ENCODE results near the gene CLEC4F. TPM values are rescaled to one million over a fixed set of nuclear protein-coding genes. Genes with fewer than 3 reads are reported as not detected.

The CLEC4F gene
- total RNA-seq, 2 experiments from 2014 or later = not detected

DNA sequence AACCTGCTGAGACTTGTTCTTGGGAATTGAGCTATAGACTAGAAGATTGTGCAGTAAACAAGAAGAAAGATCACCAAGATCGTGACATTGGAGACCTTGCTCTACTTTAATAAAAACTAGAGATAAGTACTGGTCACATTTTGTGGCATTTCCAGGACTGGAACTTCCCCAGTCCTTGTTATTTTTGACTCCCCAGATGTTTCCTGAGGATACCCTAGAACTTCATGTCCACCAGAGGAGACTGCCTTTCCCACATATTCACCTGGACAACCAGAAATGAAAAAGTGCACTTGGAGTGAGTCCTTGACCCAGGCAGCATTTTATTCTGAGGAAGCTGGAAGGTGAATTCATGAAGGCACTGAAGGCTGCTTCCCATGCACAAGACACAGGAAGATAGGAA lies 9.5 kb upstream of the CLEC4F start:
- ChIA-PET CTCF (no interaction called here), POLR2A (no interaction called here)
- intact Hi-C loops (cut with DNase I, micrococcal nuclease) = no loop called here
- Histone ChIP-seq H3K36me3 (ENCODE audit: insufficient read depth, low read length) (no peaks in the 10 kb centered on the region), H3K27me3 (ENCODE audit: control insufficient read depth in 1 of 2, insufficient read depth in 2 of 2, low read length in 2 of 2) (no peaks in the 10 kb centered on the region), H3K4me3 (ENCODE audit: low read length) (no peak overlapping the region), H3K4me1 (ENCODE audit: insufficient read depth, low read length) (no peaks in the 10 kb centered on the region), H3K27ac (ENCODE audit: low read depth in 1 of 2, low read length in 2 of 2) (no peak overlapping the region), H3K9me3 (ENCODE audit: control insufficient read depth in 1 of 2, insufficient read depth in 1 of 2, low read length in 2 of 2) (no peaks in the 10 kb centered on the region)
- no peak for DNase-seq
- no peak overlapping the region for H3K27ac Mint-ChIP-seq
- TF ChIP-seq CTCF (IDR thresholded peaks at IDR 0.05) = no peak
- H3K9me3 Mint-ChIP-seq = no peaks in the 10 kb centered on the region
- H3K4me3 Mint-ChIP-seq = no peak overlapping the region
- H3K4me1 Mint-ChIP-seq (ENCODE audit: low read depth) = no peaks in the 10 kb centered on the region
- no peaks in the 10 kb centered on the region for H3K36me3 Mint-ChIP-seq (ENCODE audit: low read depth)
- no peaks in the 10 kb centered on the region for H3K27me3 Mint-ChIP-seq
- no peak for ATAC-seq (ENCODE audit: poor library complexity)

DNA sequence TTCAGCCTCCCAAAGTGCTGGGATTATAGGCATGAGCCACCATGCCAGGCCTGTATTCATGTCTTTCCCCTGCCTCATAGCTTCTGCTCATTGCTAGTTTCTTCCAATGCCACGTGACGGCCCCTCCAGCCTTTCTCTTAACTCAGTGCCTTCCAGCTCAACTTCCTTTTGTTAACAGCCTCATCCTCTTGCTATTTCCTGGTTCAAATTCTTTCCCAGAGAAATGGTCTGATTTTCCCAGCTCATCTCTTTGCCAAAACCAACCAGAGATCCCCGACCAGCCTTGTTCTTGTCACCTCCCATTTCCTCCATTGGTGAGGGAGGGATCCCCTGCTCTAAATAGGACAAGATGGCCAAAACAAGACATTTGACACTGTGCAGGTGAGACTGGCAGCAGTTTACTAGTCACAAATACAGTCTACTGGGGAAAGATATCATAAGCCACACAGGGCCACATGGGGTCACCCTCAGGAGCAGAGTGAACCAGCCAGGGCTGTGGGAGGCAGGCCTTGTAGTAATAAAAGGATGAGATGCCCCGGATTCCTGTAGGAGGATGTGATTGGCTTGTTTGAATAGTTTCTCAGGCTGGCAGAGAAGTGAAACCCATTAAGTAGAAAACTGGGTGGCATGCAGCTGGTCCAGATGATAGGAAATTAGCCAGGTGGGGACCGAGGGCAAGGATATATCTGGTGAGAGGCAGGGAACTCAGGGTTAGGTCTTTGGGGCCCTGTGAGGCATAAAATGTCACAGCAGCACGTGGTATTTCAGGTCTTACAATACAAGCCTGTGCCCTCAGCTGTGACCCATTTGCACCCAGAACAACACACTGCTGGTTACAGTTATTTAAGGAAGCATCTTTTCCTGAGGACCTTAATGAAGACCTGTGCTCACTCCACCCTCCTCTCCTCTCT lies 8.8 kb upstream of the CLEC4F start:
- no peak overlapping the region for H3K27ac Mint-ChIP-seq
- CTCF ChIA-PET = no interaction called here
- H3K4me1 ChIP-seq (ENCODE audit: insufficient read depth, low read length) = no peaks in the 10 kb centered on the region
- no peak for TF ChIP-seq CTCF (IDR thresholded peaks at IDR 0.05)
- H3K36me3 ChIP-seq (ENCODE audit: insufficient read depth, low read length) = no peaks in the 10 kb centered on the region
- ATAC-seq (ENCODE audit: poor library complexity) (no peak), DNase-seq (no peak)
- H3K27me3 ChIP-seq (ENCODE audit: control insufficient read depth in 1 of 2, insufficient read depth in 2 of 2, low read length in 2 of 2) = no peaks in the 10 kb centered on the region
- H3K4me3 Mint-ChIP-seq = no peak overlapping the region
- H3K27ac ChIP-seq (ENCODE audit: low read depth in 1 of 2, low read length in 2 of 2) = no peak overlapping the region
- POLR2A ChIA-PET = no interaction called here
- H3K36me3 Mint-ChIP-seq (ENCODE audit: low read depth) = no peaks in the 10 kb centered on the region
- H3K9me3 Mint-ChIP-seq = no peaks in the 10 kb centered on the region
- H3K27me3 Mint-ChIP-seq = no peaks in the 10 kb centered on the region
- no peak overlapping the region for H3K4me3 ChIP-seq (ENCODE audit: low read length)
- H3K4me1 Mint-ChIP-seq (ENCODE audit: low read depth) = no peaks in the 10 kb centered on the region
- intact Hi-C loops (cut with DNase I, micrococcal nuclease) = no loop called here
- no peaks in the 10 kb centered on the region for H3K9me3 ChIP-seq (ENCODE audit: control insufficient read depth in 1 of 2, insufficient read depth in 1 of 2, low read length in 2 of 2)

DNA sequence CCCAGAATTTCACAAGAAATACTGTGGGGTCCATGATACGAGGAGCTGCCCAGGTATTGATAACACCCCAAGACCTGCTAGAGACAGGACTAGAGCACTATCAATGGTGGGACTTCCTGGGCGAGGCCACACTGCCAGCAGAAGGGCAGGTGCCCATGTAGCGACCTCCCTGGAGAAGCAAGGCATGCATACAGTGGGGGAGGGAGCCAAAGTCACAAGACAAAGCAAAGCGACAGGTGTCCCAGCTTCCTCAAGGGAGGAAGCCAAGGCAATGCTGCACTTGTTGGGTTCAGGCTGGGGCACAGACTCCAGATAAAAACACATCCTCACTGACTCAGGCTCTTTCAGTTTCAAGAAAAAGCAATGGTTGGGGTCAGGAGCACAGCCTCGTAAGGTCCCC lies 7.7 kb upstream of the CLEC4F start:
- H3K4me3 Mint-ChIP-seq = no peak overlapping the region
- ATAC-seq (ENCODE audit: poor library complexity) (no peak), DNase-seq (no peak)
- ChIA-PET CTCF (no interaction called here), POLR2A (no interaction called here)
- Histone ChIP-seq H3K9me3 (ENCODE audit: control insufficient read depth in 1 of 2, insufficient read depth in 1 of 2, low read length in 2 of 2) (no peaks in the 10 kb centered on the region), H3K27ac (ENCODE audit: low read depth in 1 of 2, low read length in 2 of 2) (no peak overlapping the region), H3K36me3 (ENCODE audit: insufficient read depth, low read length) (no peaks in the 10 kb centered on the region), H3K4me3 (ENCODE audit: low read length) (no peak overlapping the region), H3K27me3 (ENCODE audit: control insufficient read depth in 1 of 2, insufficient read depth in 2 of 2, low read length in 2 of 2) (no peaks in the 10 kb centered on the region), H3K4me1 (ENCODE audit: insufficient read depth, low read length) (no peaks in the 10 kb centered on the region)
- intact Hi-C loops (cut with DNase I, micrococcal nuclease) = no loop called here
- H3K27ac Mint-ChIP-seq = no peak overlapping the region
- H3K27me3 Mint-ChIP-seq = no peaks in the 10 kb centered on the region
- H3K4me1 Mint-ChIP-seq (ENCODE audit: low read depth) = no peaks in the 10 kb centered on the region
- no peak for TF ChIP-seq CTCF (IDR thresholded peaks at IDR 0.05)
- H3K9me3 Mint-ChIP-seq = no peaks in the 10 kb centered on the region
- H3K36me3 Mint-ChIP-seq (ENCODE audit: low read depth) = no peaks in the 10 kb centered on the region

Data from CD4-positive, alpha-beta T cell (primary cell).